ENCODE measurements around the gene INTS4. TPM values are rescaled to one million over a fixed set of nuclear protein-coding genes. Genes with fewer than 3 reads are reported as not detected.

Gene INTS4
- total RNA-seq, 2 experiments from 2014 or later: 45.1 to 51.2 TPM

Other genes starting within 250 kb of the INTS4 start
- gene RSF1, start 173.9 kb downstream of the INTS4 start, total RNA-seq: 10 to 100 TPM; 41.1 to 49.1 TPM
- 10 to 100 TPM; 12.7 to 13.0 TPM for gene AAMDC, start 173.5 kb downstream of the INTS4 start, total RNA-seq
- under 1 TPM; 0.21 to 0.47 TPM for gene KCTD14, start 28.6 kb upstream of the INTS4 start, total RNA-seq
- not detected for gene THRSP, start 69.2 kb upstream of the INTS4 start, total RNA-seq
- gene NDUFC2, start 85.2 kb upstream of the INTS4 start, total RNA-seq: 100 to 1,000 TPM; 193 TPM
- 10 to 100 TPM; 49.9 to 51.7 TPM for gene ALG8, start 145.0 kb upstream of the INTS4 start, total RNA-seq
- 1 to 10 TPM; 7.1 to 7.8 TPM for gene KCTD21, start 194.0 kb upstream of the INTS4 start, total RNA-seq
- gene USP35, start 194.3 kb upstream of the INTS4 start, total RNA-seq: 10 to 100 TPM; 11.9 to 12.8 TPM

All from activated CD8-positive, alpha-beta T cell treated with anti-CD3 and anti-CD28 coated beads, Interleukin-2, amount 10 ng/mL, durations not matched to agents 7 days and 5 days (primary cell).